Neural progenitor cell (in vitro differentiated cells): ENCODE results near the gene DNAJB8. TPM values are rescaled to one million over a fixed set of nuclear protein-coding genes. Genes with fewer than 3 reads are reported as not detected.

Experiments
- DNase-seq: peaks from one replicate; pipeline ENCODE4 v3.0.0-alpha.2; 2016; ENCODE audit warnings: low spot score
- H2AFZ ChIP-seq: fragments of 200-600 bp; sonication (generic); replicated peaks from 2 replicates; pipeline ENCODE4 v1.6.1; 2016; ENCODE audit warnings: antibody characterized with exemption
- H3F3A ChIP-seq: fragments of 200-600 bp; sonication (generic); 2 replicates; pipeline ENCODE4 v1.6.1; 2016; ENCODE audit warnings: antibody characterized with exemption, low read depth
- H3K27ac ChIP-seq: fragments of 200-600 bp; sonication (generic); 2 replicates; pipeline ENCODE4 v1.5.1; 2016; ENCODE audit warnings: mild to moderate bottlenecking
- H3K27me3 ChIP-seq: fragments of 200-600 bp; sonication (generic); 2 replicates; pipeline ENCODE4 v1.6.1; 2016; ENCODE audit warnings: mild to moderate bottlenecking, moderate library complexity
- H3K36me3 ChIP-seq: fragments of 200-600 bp; sonication (generic); 2 replicates; pipeline ENCODE4 v1.5.1; 2016
- H3K4me1 ChIP-seq: fragments of 200-600 bp; sonication (generic); 2 replicates; pipeline ENCODE4 v1.6.1; 2016; ENCODE audit warnings: mixed run types
- H3K4me2 ChIP-seq: fragments of 200-600 bp; sonication (generic); 2 replicates; pipeline ENCODE4 v1.6.1; 2016
- H3K4me3 ChIP-seq: fragments of 200-600 bp; sonication (generic); 2 replicates; pipeline ENCODE4 v1.5.1; 2016
- H3K79me2 ChIP-seq: fragments of 200-600 bp; sonication (generic); 2 replicates; pipeline ENCODE4 v1.6.1; 2016; ENCODE audit warnings: low read depth
- H3K9ac ChIP-seq: fragments of 200-600 bp; sonication (generic); 2 replicates; pipeline ENCODE4 v1.6.1; 2016
- H3K9me3 ChIP-seq: fragments of 200-600 bp; sonication (generic); 2 replicates; pipeline ENCODE4 v1.5.1; 2016; ENCODE audit warnings: low read depth
- H4K20me1 ChIP-seq: fragments of 200-600 bp; sonication (generic); 2 replicates; pipeline ENCODE4 v1.6.1; 2016; ENCODE audit warnings: low read depth
- H3K27ac Mint-ChIP-seq: 3 replicates; pipeline ENCODE4 v1.8.0; 2021; ENCODE audit warnings: mixed read lengths
- H3K27me3 Mint-ChIP-seq: 2 replicates; pipeline ENCODE4 v1.8.0; 2022; ENCODE audit warnings: low read depth, mild to moderate bottlenecking, inconsistent platforms, moderate library complexity, mixed read lengths; ENCODE audit not compliant: insufficient read depth
- H3K36me3 Mint-ChIP-seq: 3 replicates; pipeline ENCODE4 v1.8.0; 2021; ENCODE audit warnings: mixed read lengths
- H3K4me1 Mint-ChIP-seq: 3 replicates; pipeline ENCODE4 v1.8.0; 2021; ENCODE audit warnings: mixed read lengths
- H3K4me3 Mint-ChIP-seq: 3 replicates; pipeline ENCODE4 v1.8.0; 2021; ENCODE audit warnings: mild to moderate bottlenecking, moderate library complexity, mixed read lengths
- H3K9me3 Mint-ChIP-seq: 3 replicates; pipeline ENCODE4 v1.8.0; 2020; ENCODE audit warnings: mixed read lengths
- CTCF ChIP-seq: fragments of 200-600 bp; sonication (generic); IDR thresholded peaks from 2 replicates; pipeline ENCODE4 v1.5.1; 2017; ENCODE audit warnings: antibody characterized with exemption, mild to moderate bottlenecking
- EZH2 ChIP-seq: fragments of 200-600 bp; sonication (generic); IDR thresholded peaks from 2 replicates; pipeline ENCODE4 v1.6.1; 2017; ENCODE audit warnings: antibody characterized with exemption, mild to moderate bottlenecking, moderate library complexity
- EZH2phosphoT487 ChIP-seq: fragments of 200-600 bp; sonication (generic); IDR thresholded peaks from 2 replicates; pipeline ENCODE4 v1.6.1; 2017; ENCODE audit warnings: antibody characterized with exemption
- total RNA-seq: library from RNA; depleted of rRNA; stranded (reverse); fragments of >200 nt; gene quantifications from 2 replicates; pipeline ENCODE4 v1.2.3, GENCODE V29; 2015; ENCODE audit warnings: low replicate concordance

The DNAJB8 gene
- total RNA-seq, 1 donor from 2014 or later: not detected

- Histone ChIP-seq H3K27me3 (peaks cover 22% of the 10 kb centered on the region), H3K27ac (no peak overlapping the region), H3K9me3 (no peaks in the 10 kb centered on the region), H3K36me3 (no peaks in the 10 kb centered on the region), H3F3A (no peaks in the 10 kb centered on the region), H3K4me1 (peaks cover 5% of the 10 kb centered on the region), H3K79me2 (no peaks in the 10 kb centered on the region), H3K4me2 (no peak overlapping the region), H2AFZ (no peak overlapping the region), H4K20me1 (no peaks in the 10 kb centered on the region), H3K9ac (no peak overlapping the region), H3K4me3 (no peak overlapping the region)
- TF ChIP-seq CTCF (no peak), EZH2 (no peak), EZH2phosphoT487 (no peak)
- Mint-ChIP-seq H3K4me1 (peaks cover 28% of the 10 kb centered on the region), H3K9me3 (peaks cover 3% of the 10 kb centered on the region), H3K36me3 (no peaks in the 10 kb centered on the region), H3K4me3 (peak overlapping the region; percentile 46), H3K27me3 (peaks cover 14% of the 10 kb centered on the region), H3K27ac (no peak overlapping the region)
- no peak for DNase-seq
Measured at GRCh38 chr3:128457937-128458336, 8.8 kb downstream of the DNAJB8 start.

GRCh38 chr3:128456776-128457715 lies 9.6 kb downstream of the DNAJB8 start:
- Histone ChIP-seq H3K79me2 (no peaks in the 10 kb centered on the region), H3F3A (no peaks in the 10 kb centered on the region), H3K27me3 (peaks cover 22% of the 10 kb centered on the region), H3K9ac (no peak overlapping the region), H3K4me3 (no peak overlapping the region), H3K4me1 (peaks cover 5% of the 10 kb centered on the region), H2AFZ (no peak overlapping the region), H3K27ac (no peak overlapping the region), H3K36me3 (no peaks in the 10 kb centered on the region), H4K20me1 (no peaks in the 10 kb centered on the region), H3K4me2 (no peak overlapping the region), H3K9me3 (no peaks in the 10 kb centered on the region)
- Mint-ChIP-seq H3K27me3 (peaks cover 14% of the 10 kb centered on the region), H3K4me3 (no peak overlapping the region), H3K36me3 (no peaks in the 10 kb centered on the region), H3K9me3 (peaks cover 3% of the 10 kb centered on the region), H3K4me1 (peaks cover 26% of the 10 kb centered on the region), H3K27ac (no peak overlapping the region)
- DNase-seq: peak; percentile 58
- TF ChIP-seq CTCF: no peak
- TF ChIP-seq EZH2phosphoT487: no peak
- TF ChIP-seq EZH2: no peak

GRCh38 chr3:128455786-128456748 lies 10.6 kb downstream of the DNAJB8 start:
- H4K20me1 ChIP-seq: no peaks in the 10 kb centered on the region
- peaks cover 3% of the 10 kb centered on the region for H3K9me3 Mint-ChIP-seq
- no peak for TF ChIP-seq CTCF
- no peak for TF ChIP-seq EZH2phosphoT487
- TF ChIP-seq EZH2: no peak
- peak overlapping the region; percentile 10 for H3K27ac Mint-ChIP-seq
- H3K4me3 Mint-ChIP-seq: no peak overlapping the region
- H3F3A ChIP-seq: no peaks in the 10 kb centered on the region
- H3K79me2 ChIP-seq: no peaks in the 10 kb centered on the region
- no peak overlapping the region for H3K4me2 ChIP-seq
- no peak overlapping the region for H2AFZ ChIP-seq
- H3K9ac ChIP-seq: no peak overlapping the region
- no peak overlapping the region for H3K27ac ChIP-seq
- no peaks in the 10 kb centered on the region for H3K36me3 Mint-ChIP-seq
- peaks cover 5% of the 10 kb centered on the region for H3K4me1 ChIP-seq
- peaks cover 22% of the 10 kb centered on the region for H3K27me3 ChIP-seq
- H3K36me3 ChIP-seq: no peaks in the 10 kb centered on the region
- peaks cover 26% of the 10 kb centered on the region for H3K4me1 Mint-ChIP-seq
- no peak for DNase-seq
- H3K4me3 ChIP-seq: no peak overlapping the region
- no peaks in the 10 kb centered on the region for H3K9me3 ChIP-seq
- peaks cover 18% of the 10 kb centered on the region for H3K27me3 Mint-ChIP-seq
